DND-41 (cell line): ENCODE results near the gene CCDC148.

Source experiments
- ATAC-seq: fragments of 200-7000 bp; cut with Tn5 transposase; 3 replicates; pipeline ENCODE4 v1.9.1; 2021; ENCODE audit warnings: low read depth; ENCODE audit not compliant: insufficient read depth
- DNase-seq: peaks from one replicate; pipeline ENCODE4 v3.0.0-alpha.2; 2020
- H2AFZ ChIP-seq: 2 replicates; pipeline ENCODE4 v1.6.0; 2012; ENCODE audit warnings: low read depth, low read length
- H3K27ac ChIP-seq: 2 replicates; pipeline ENCODE4 v1.5.1; 2012; ENCODE audit warnings: low read length, inconsistent platforms
- H3K27me3 ChIP-seq: fragments of 200-600 bp; sonication (generic); 2 replicates; pipeline ENCODE4 v1.6.0; 2012; ENCODE audit warnings: low read length, mild to moderate bottlenecking, inconsistent platforms; ENCODE audit not compliant: insufficient read depth, poor library complexity
- H3K36me3 ChIP-seq: 2 replicates; pipeline ENCODE4 v1.5.1; 2012; ENCODE audit warnings: low read length, inconsistent platforms; ENCODE audit not compliant: insufficient read depth
- H3K4me1 ChIP-seq: 2 replicates; pipeline ENCODE4 v1.5.1; 2012; ENCODE audit warnings: mild to moderate bottlenecking, low read length; ENCODE audit not compliant: insufficient read depth
- H3K4me2 ChIP-seq: 2 replicates; pipeline ENCODE4 v1.6.0; 2012; ENCODE audit warnings: mild to moderate bottlenecking, moderate library complexity, low read length, inconsistent platforms; ENCODE audit not compliant: insufficient read depth
- H3K4me3 ChIP-seq, 2 experiments: fragments of 200-600 bp in 1 of 2; shearing (Covaris generic) in 1 of 2; 2 replicates each; pipeline ENCODE4 v1.5.1; 2012 to 2016; ENCODE audit warnings: inconsistent platforms in 2 of 2, low read length in 2 of 2, mild to moderate bottlenecking in 2 of 2, low read depth in 1 of 2, moderate library complexity in 1 of 2
- H3K79me2 ChIP-seq: 2 replicates; pipeline ENCODE4 v1.6.0; 2012; ENCODE audit warnings: low read length, inconsistent platforms; ENCODE audit not compliant: insufficient read depth
- H3K9ac ChIP-seq: 2 replicates; pipeline ENCODE4 v1.6.0; 2012; ENCODE audit warnings: low read depth, mild to moderate bottlenecking, inconsistent platforms, low read length, moderate library complexity
- H3K9me3 ChIP-seq: 2 replicates; pipeline ENCODE4 v1.5.1; 2012; ENCODE audit warnings: low read length, moderate library complexity, mild to moderate bottlenecking, inconsistent platforms; ENCODE audit not compliant: insufficient read depth, severe bottlenecking
- H4K20me1 ChIP-seq: 2 replicates; pipeline ENCODE4 v1.6.0; 2012; ENCODE audit warnings: low read length; ENCODE audit not compliant: insufficient read depth
- EZH2 ChIP-seq: IDR thresholded peaks from 3 replicates; pipeline ENCODE4 v1.6.1; 2012; ENCODE audit warnings: borderline replicate concordance, low read depth, mild to moderate bottlenecking, moderate library complexity, low read length, inconsistent platforms; ENCODE audit not compliant: severe bottlenecking
- TF ChIP-seq, protein P1 (sequence below): IDR thresholded peaks from 2 replicates; pipeline ENCODE4 v1.5.1; 2012; ENCODE audit warnings: borderline replicate concordance, low read length, moderate library complexity, mild to moderate bottlenecking; ENCODE audit not compliant: poor library complexity, severe bottlenecking; ENCODE audit errors: extremely low read depth

The CCDC148 gene

GRCh38 chr2:158300394-158300793, 156.2 kb downstream of the CCDC148 start:
- DNase-seq (no peak), ATAC-seq (no peak)
- Histone ChIP-seq H4K20me1 (no peaks in the 10 kb centered on the region), H3K9me3 (no peaks in the 10 kb centered on the region), H3K27me3 (no peaks in the 10 kb centered on the region), H3K4me2 (no peak overlapping the region), H3K9ac (no peak overlapping the region), H3K4me3 (no peak overlapping the region), H3K36me3 (no peaks in the 10 kb centered on the region), H3K4me1 (no peaks in the 10 kb centered on the region), H2AFZ (no peak overlapping the region), H3K27ac (no peak overlapping the region), H3K79me2 (no peaks in the 10 kb centered on the region)
- TF ChIP-seq, protein P1, sequence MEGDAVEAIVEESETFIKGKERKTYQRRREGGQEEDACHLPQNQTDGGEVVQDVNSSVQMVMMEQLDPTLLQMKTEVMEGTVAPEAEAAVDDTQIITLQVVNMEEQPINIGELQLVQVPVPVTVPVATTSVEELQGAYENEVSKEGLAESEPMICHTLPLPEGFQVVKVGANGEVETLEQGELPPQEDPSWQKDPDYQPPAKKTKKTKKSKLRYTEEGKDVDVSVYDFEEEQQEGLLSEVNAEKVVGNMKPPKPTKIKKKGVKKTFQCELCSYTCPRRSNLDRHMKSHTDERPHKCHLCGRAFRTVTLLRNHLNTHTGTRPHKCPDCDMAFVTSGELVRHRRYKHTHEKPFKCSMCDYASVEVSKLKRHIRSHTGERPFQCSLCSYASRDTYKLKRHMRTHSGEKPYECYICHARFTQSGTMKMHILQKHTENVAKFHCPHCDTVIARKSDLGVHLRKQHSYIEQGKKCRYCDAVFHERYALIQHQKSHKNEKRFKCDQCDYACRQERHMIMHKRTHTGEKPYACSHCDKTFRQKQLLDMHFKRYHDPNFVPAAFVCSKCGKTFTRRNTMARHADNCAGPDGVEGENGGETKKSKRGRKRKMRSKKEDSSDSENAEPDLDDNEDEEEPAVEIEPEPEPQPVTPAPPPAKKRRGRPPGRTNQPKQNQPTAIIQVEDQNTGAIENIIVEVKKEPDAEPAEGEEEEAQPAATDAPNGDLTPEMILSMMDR, result no peak
- no peak for TF ChIP-seq EZH2

GRCh38 chr2:158297606-158298005, 158.9 kb downstream of the CCDC148 start:
- ATAC-seq, result no peak
- no peak overlapping the region for H3K27ac ChIP-seq
- H2AFZ ChIP-seq, result no peak overlapping the region
- TF ChIP-seq, protein P1, result no peak
- TF ChIP-seq EZH2, result no peak
- no peaks in the 10 kb centered on the region for H4K20me1 ChIP-seq
- no peaks in the 10 kb centered on the region for H3K4me1 ChIP-seq
- H3K4me2 ChIP-seq, result no peak overlapping the region
- H3K79me2 ChIP-seq, result no peaks in the 10 kb centered on the region
- no peak for DNase-seq
- no peak overlapping the region for H3K4me3 ChIP-seq
- H3K9me3 ChIP-seq, result no peaks in the 10 kb centered on the region
- no peaks in the 10 kb centered on the region for H3K27me3 ChIP-seq
- H3K9ac ChIP-seq, result no peak overlapping the region
- no peaks in the 10 kb centered on the region for H3K36me3 ChIP-seq

DNA sequence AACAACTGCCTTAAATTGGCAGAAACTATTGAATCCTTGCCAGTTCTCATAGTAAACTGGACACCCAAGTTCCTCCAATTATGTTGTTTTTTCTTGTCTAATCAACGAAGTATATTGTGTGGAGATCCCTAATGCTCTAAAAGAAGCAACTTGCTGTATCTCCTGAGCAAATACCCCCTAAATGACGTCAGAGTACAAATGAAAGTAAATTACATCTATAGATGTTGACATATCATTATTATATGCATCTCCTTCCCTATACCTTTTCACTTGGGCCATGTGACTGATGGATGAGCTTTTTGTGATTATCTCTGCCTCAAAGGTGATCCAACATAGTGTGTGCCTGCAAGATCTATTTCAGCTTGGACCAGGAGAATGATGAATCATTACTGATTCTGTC, 159.4 kb downstream of the CCDC148 start:
- ATAC-seq (no peak), DNase-seq (no peak)
- no peaks in the 10 kb centered on the region for H3K79me2 ChIP-seq
- H4K20me1 ChIP-seq, result no peaks in the 10 kb centered on the region
- TF ChIP-seq EZH2, result no peak
- TF ChIP-seq, protein P1, result no peak
- H3K9me3 ChIP-seq, result no peaks in the 10 kb centered on the region
- H2AFZ ChIP-seq, result no peak overlapping the region
- no peak overlapping the region for H3K27ac ChIP-seq
- no peaks in the 10 kb centered on the region for H3K4me1 ChIP-seq
- no peaks in the 10 kb centered on the region for H3K27me3 ChIP-seq
- no peak overlapping the region for H3K4me2 ChIP-seq
- no peak overlapping the region for H3K9ac ChIP-seq
- no peaks in the 10 kb centered on the region for H3K36me3 ChIP-seq
- H3K4me3 ChIP-seq, result no peak overlapping the region

- H3K27ac ChIP-seq, result no peak overlapping the region
- ATAC-seq (no peak), DNase-seq (no peak)
- H3K4me3 ChIP-seq, result no peak overlapping the region
- H3K9ac ChIP-seq, result no peak overlapping the region
- TF ChIP-seq, protein P1, result no peak
- TF ChIP-seq EZH2, result no peak
- H3K4me1 ChIP-seq, result no peaks in the 10 kb centered on the region
- no peak overlapping the region for H2AFZ ChIP-seq
- H3K9me3 ChIP-seq, result no peaks in the 10 kb centered on the region
- H3K36me3 ChIP-seq, result no peaks in the 10 kb centered on the region
- no peak overlapping the region for H3K4me2 ChIP-seq
- H3K27me3 ChIP-seq, result no peaks in the 10 kb centered on the region
- no peaks in the 10 kb centered on the region for H4K20me1 ChIP-seq
- H3K79me2 ChIP-seq, result no peaks in the 10 kb centered on the region
These were observed 162.8 kb downstream of the CCDC148 start for GRCh38 chr2:158293722-158294121.
